OCI-LY7 (cell line): ENCODE results near the gene STYXL1.

Experiments
- CTCF ChIP-seq: fragments of 200-600 bp; sonication (generic); conservative IDR thresholded peaks from 2 replicates; pipeline ENCODE4 v1.5.1; 2014; ENCODE audit warnings: mild to moderate bottlenecking, antibody characterized with exemption, low read length, moderate library complexity, mixed read lengths
- EZH2phosphoT487 ChIP-seq: fragments of 200-600 bp; sonication (generic); IDR thresholded peaks from 2 replicates; pipeline ENCODE4 v1.6.1; 2018; ENCODE audit warnings: low read depth, borderline replicate concordance, mild to moderate bottlenecking, mixed run types, antibody characterized with exemption, low read length, moderate library complexity, mixed read lengths

GRCh38 chr7:75981453-75982305 is 66.1 kb downstream of the STYXL1 start:
- TF ChIP-seq CTCF (no peak), EZH2phosphoT487 (no peak)
